WTC11 (cell line): ENCODE measurements around the gene ZBTB48.

Source experiments
- ATF2 ChIP-seq: sonication (generic); formaldehyde crosslinking; IDR thresholded peaks from 2 replicates; pipeline ENCODE4 v1.8.1; 2022; ENCODE audit warnings: low read depth, missing genetic modification reagents, borderline replicate concordance
- CTCF ChIP-seq: fragments of 200-600 bp; IDR thresholded peaks from 2 replicates; pipeline ENCODE4 v1.8.0; 2022; ENCODE audit warnings: antibody characterized with exemption
- KAT7 ChIP-seq: sonication (generic); formaldehyde crosslinking; IDR thresholded peaks from 2 replicates; pipeline ENCODE4 v1.8.1; 2023; ENCODE audit warnings: missing genetic modification reagents, mild to moderate bottlenecking, borderline replicate concordance
- MAX ChIP-seq: sonication (generic); formaldehyde crosslinking; IDR thresholded peaks from 2 replicates; pipeline ENCODE4 v1.8.0; 2022; ENCODE audit warnings: mild to moderate bottlenecking, missing genetic modification reagents

- TF ChIP-seq KAT7 (CRISPR knock-in tag) (no peak), ATF2 (no peak), CTCF (no peak), MAX (CRISPR knock-in tag) (no peak)
These were observed 9.2 kb downstream of the ZBTB48 start for GRCh38 chr1:6588893-6589520.
